ENCODE results near the gene LYSMD1. TPM values are rescaled to one million over a fixed set of nuclear protein-coding genes. Genes with fewer than 3 reads are reported as not detected.

LYSMD1 gene
- total RNA-seq, 1 experiment from 2014 or later, result 7.6 TPM

DNA sequence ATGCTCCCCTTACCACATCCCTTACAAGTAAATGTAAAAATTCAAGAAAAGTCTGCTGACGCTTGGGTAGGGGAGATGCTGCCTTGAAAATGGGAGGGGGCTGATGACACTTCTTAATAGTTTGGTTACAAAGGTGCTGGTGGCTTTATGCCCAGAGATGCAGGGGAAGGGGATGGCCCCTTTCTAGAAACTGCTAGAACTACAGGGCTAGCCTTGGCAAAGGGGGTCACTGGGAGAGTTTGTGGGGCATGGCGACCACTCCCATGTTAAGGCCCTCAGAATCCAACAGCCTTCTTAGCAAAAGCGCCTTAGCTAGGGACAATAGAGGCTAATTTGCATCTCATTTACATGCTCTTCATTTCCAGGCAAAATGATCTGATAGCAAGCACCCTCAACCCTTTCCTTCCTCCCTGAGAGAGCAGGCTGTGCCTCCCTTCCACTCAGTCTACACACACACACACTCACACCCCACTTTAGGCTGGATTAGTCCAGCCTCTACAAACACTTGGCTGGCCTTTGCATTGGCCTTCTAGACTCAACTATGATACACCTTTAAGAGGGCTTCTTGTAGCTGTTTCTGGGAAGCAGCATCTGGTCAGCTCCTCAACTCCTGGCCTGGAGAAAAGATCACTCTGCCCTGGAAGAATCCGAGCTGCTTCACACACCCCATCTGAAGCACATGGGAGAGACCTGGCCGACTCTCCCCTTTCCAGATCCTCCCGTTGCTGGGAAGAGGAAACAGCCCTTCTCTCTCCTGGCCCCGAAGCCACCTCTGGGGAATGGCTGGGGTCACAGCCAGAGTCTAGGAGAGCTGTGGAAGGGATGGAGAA is 21.0 kb downstream of the LYSMD1 start:
- Mint-ChIP-seq H3K9me3 (ENCODE audit: low read depth, unreplicated experiment) (no peaks in the 10 kb centered on the region), H3K27ac (ENCODE audit: unreplicated experiment) (no peak overlapping the region), H3K4me3 (ENCODE audit: low read depth, unreplicated experiment) (no peak overlapping the region), H3K27me3 (ENCODE audit: unreplicated experiment) (peaks cover 29% of the 10 kb centered on the region), H3K4me1 (ENCODE audit: low read depth, unreplicated experiment) (no peaks in the 10 kb centered on the region), H3K36me3 (ENCODE audit: insufficient read depth, unreplicated experiment) (peaks cover 10% of the 10 kb centered on the region)
- no TSS peak for BruUV-seq (replicated peaks)
- TF ChIP-seq, protein P1, sequence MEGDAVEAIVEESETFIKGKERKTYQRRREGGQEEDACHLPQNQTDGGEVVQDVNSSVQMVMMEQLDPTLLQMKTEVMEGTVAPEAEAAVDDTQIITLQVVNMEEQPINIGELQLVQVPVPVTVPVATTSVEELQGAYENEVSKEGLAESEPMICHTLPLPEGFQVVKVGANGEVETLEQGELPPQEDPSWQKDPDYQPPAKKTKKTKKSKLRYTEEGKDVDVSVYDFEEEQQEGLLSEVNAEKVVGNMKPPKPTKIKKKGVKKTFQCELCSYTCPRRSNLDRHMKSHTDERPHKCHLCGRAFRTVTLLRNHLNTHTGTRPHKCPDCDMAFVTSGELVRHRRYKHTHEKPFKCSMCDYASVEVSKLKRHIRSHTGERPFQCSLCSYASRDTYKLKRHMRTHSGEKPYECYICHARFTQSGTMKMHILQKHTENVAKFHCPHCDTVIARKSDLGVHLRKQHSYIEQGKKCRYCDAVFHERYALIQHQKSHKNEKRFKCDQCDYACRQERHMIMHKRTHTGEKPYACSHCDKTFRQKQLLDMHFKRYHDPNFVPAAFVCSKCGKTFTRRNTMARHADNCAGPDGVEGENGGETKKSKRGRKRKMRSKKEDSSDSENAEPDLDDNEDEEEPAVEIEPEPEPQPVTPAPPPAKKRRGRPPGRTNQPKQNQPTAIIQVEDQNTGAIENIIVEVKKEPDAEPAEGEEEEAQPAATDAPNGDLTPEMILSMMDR (IDR thresholded peaks at IDR 0.05; ENCODE audit: unreplicated experiment), result no peak
- no peak for DNase-seq
- CTCF ChIA-PET, result interaction anchor here (0.6 kb wide), 1 partner anchor 77 kb away, joined by 3 read pairs; no protein-coding TSS in a partner anchor
- intact Hi-C loops (cut with micrococcal nuclease; ENCODE audit: unreplicated experiment), result no loop called here

- BruUV-seq (replicated peaks), result no TSS peak
- H3K36me3 Mint-ChIP-seq (ENCODE audit: insufficient read depth, unreplicated experiment), result peaks cover 10% of the 10 kb centered on the region
- H3K4me3 Mint-ChIP-seq (ENCODE audit: low read depth, unreplicated experiment), result no peak overlapping the region
- TF ChIP-seq, protein P1 (IDR thresholded peaks at IDR 0.05; ENCODE audit: unreplicated experiment), result no peak
- no peaks in the 10 kb centered on the region for H3K4me1 Mint-ChIP-seq (ENCODE audit: low read depth, unreplicated experiment)
- H3K9me3 Mint-ChIP-seq (ENCODE audit: low read depth, unreplicated experiment), result no peaks in the 10 kb centered on the region
- DNase-seq, result no peak
- H3K27me3 Mint-ChIP-seq (ENCODE audit: unreplicated experiment), result peaks cover 36% of the 10 kb centered on the region
- intact Hi-C loops (cut with micrococcal nuclease; ENCODE audit: unreplicated experiment), result no loop called here
- CTCF ChIA-PET, result no interaction called here
- no peak overlapping the region for H3K27ac Mint-ChIP-seq (ENCODE audit: unreplicated experiment)
These were observed 21.7 kb downstream of the LYSMD1 start for GRCh38 chr1:151143986-151144385.

GRCh38 chr1:151143057-151143435 is 22.7 kb downstream of the LYSMD1 start:
- CTCF ChIA-PET, result no interaction called here

GRCh38 chr1:151142411-151143056 is 23.2 kb downstream of the LYSMD1 start:
- H3K4me1 Mint-ChIP-seq (ENCODE audit: low read depth, unreplicated experiment), result no peaks in the 10 kb centered on the region
- CTCF ChIA-PET, result interaction anchor here (0.6 to 0.7 kb wide), 4 partner anchors 42 to 471 kb away, joined by 3 to 4 read pairs (median 3); no protein-coding TSS in a partner anchor
- H3K27me3 Mint-ChIP-seq (ENCODE audit: unreplicated experiment), result peaks cover 49% of the 10 kb centered on the region

More at GRCh38 chr1:151143057-151143435, 22.7 kb downstream of the LYSMD1 start:
- Mint-ChIP-seq H3K27ac (ENCODE audit: unreplicated experiment) (no peak overlapping the region), H3K27me3 (ENCODE audit: unreplicated experiment) (peaks cover 45% of the 10 kb centered on the region), H3K4me3 (ENCODE audit: low read depth, unreplicated experiment) (no peak overlapping the region), H3K4me1 (ENCODE audit: low read depth, unreplicated experiment) (no peaks in the 10 kb centered on the region), H3K9me3 (ENCODE audit: low read depth, unreplicated experiment) (no peaks in the 10 kb centered on the region), H3K36me3 (ENCODE audit: insufficient read depth, unreplicated experiment) (peaks cover 10% of the 10 kb centered on the region)
- BruUV-seq (replicated peaks), result no TSS peak
- intact Hi-C loops (cut with micrococcal nuclease; ENCODE audit: unreplicated experiment), result no loop called here
- DNase-seq, result no peak
- TF ChIP-seq, protein P1 (IDR thresholded peaks at IDR 0.05; ENCODE audit: unreplicated experiment), result no peak

More at GRCh38 chr1:151142411-151143056, 23.2 kb downstream of the LYSMD1 start:
- TF ChIP-seq, protein P1 (IDR thresholded peaks at IDR 0.05; ENCODE audit: unreplicated experiment), result no peak
- no peak for DNase-seq
- no TSS peak for BruUV-seq (replicated peaks)
- no peak overlapping the region for H3K4me3 Mint-ChIP-seq (ENCODE audit: low read depth, unreplicated experiment)
- no peaks in the 10 kb centered on the region for H3K9me3 Mint-ChIP-seq (ENCODE audit: low read depth, unreplicated experiment)
- intact Hi-C loops (cut with micrococcal nuclease; ENCODE audit: unreplicated experiment), result no loop called here
- no peak overlapping the region for H3K27ac Mint-ChIP-seq (ENCODE audit: unreplicated experiment)
- peaks cover 10% of the 10 kb centered on the region for H3K36me3 Mint-ChIP-seq (ENCODE audit: insufficient read depth, unreplicated experiment)
